Heart left ventricle (tissue), 16 donors: Measurements from ENCODE around the gene NTRK1. TPM values are rescaled to one million over a fixed set of nuclear protein-coding genes. Genes with fewer than 3 reads are reported as not detected.

ENCODE experiments used
- ATAC-seq, 4 donors: fragments of 200-7000 bp; cut with Tn5 transposase; one replicate each; pipeline ENCODE4 v1.9.1; 2020 to 2022; ENCODE audit warnings: moderate library complexity in 4 of 4, mild to moderate bottlenecking in 3 of 4, moderate number of reproducible peaks in 1 of 4
- DNase-seq, 5 donors: peaks; one replicate each; pipeline ENCODE4 v3.0.0-alpha.2; 2020
- H3K27ac ChIP-seq, 12 donors: fragments of 200-600 bp; sonication (generic) in 4 of 12; one replicate each; pipeline versions ENCODE4 v1.5.0 to v1.8.0; 2016 to 2022; ENCODE audit warnings: mild to moderate bottlenecking in 2 of 12
- H3K27me3 ChIP-seq, 9 donors: fragments of 200-600 bp; sonication (generic) in 2 of 9; one replicate each; pipeline versions ENCODE4 v1.5.1 to v1.8.0; 2016 to 2022; ENCODE audit warnings: mild to moderate bottlenecking in 3 of 9
- H3K36me3 ChIP-seq, 9 donors: fragments of 200-600 bp; sonication (generic) in 2 of 9; one replicate each; pipeline versions ENCODE4 v1.5.0 to v1.8.0; 2018 to 2022; ENCODE audit warnings: mild to moderate bottlenecking in 2 of 9
- H3K4me1 ChIP-seq, 12 donors: fragments of 200-600 bp; sonication (generic) in 4 of 12; one replicate each; pipeline versions ENCODE4 v1.5.0 to v1.8.0; 2016 to 2022; ENCODE audit warnings: mild to moderate bottlenecking in 3 of 12
- H3K4me3 ChIP-seq, 12 donors: fragments of 200-600 bp; sonication (generic) in 4 of 12; one replicate each; pipeline versions ENCODE4 v1.5.0 to v1.8.0; 2017 to 2022; ENCODE audit warnings: mild to moderate bottlenecking in 9 of 12, moderate library complexity in 4 of 12
- H3K9me3 ChIP-seq, 12 donors: fragments of 200-600 bp; sonication (generic) in 4 of 12; one replicate each; pipeline versions ENCODE4 v1.5.0 to v1.8.0; 2016 to 2022; ENCODE audit warnings: mild to moderate bottlenecking in 1 of 12
- CTCF ChIP-seq, 12 donors: fragments of 200-600 bp; sonication (generic) in 4 of 12; IDR thresholded peaks; one replicate each; pipeline versions ENCODE4 v1.5.0 to v1.8.0; 2018 to 2022; ENCODE audit warnings: antibody characterized with exemption in 12 of 12, mild to moderate bottlenecking in 5 of 12
- POLR2A ChIP-seq, 2 donors: fragments of 450-650 bp; IDR thresholded peaks; one replicate each; pipeline ENCODE4 v1.6.1; 2017; ENCODE audit warnings: antibody characterized with exemption in 2 of 2, mild to moderate bottlenecking in 2 of 2, moderate library complexity in 2 of 2
- WGBS, 4 donors: extraction: QIAGEN DNeasy Blood & Tissue Kit in 2 of 4; methylation state at CpG; one replicate each; pipeline versions ENCODE4 v1.1.5 to v1.1.7; 2013 to 2018; 5-methylcytosine and 5-hydroxymethylcytosine counted together
- intact Hi-C, 10 donors: fragments of 100-400 bp; cut with DNase I; formaldehyde crosslinking; loops; one replicate each; pipeline versions ENCODE4 v1.11.1 to v1.14.2; 2022
- polyA plus RNA-seq, 2 donors: library from polyadenylated mRNA; stranded (reverse); fragments of 200-250 nt; gene quantifications; one replicate each; pipeline ENCODE4 v1.2.3, GENCODE V29; 2013
- total RNA-seq, 9 donors: library from RNA; depleted of rRNA in 2 of 9; stranded (reverse); fragments of >200 nt in 2 of 9; fragmentation: NEBNext Ultra II Directional in 3 of 9; extraction: Animal tissue kit (Norgen Biotek cat#: 25700) in 3 of 9; gene quantifications; one replicate each; pipeline versions ENCODE4 v1.1.0 to v1.2.4, GENCODE V29; 2016 to 2023
- donor health status: ischemic (EF 13 %, LVEDD 7.1; RV severe dilation, severe dysfunction).
- donor health status: healthy with polysubstance abuse.
- donor health status: DM: no; HTN: yes; CAD: no.
- donor health status: DM: no; HTN: no; CAD: no.
- donor health status: ischemic (EF 25% LVEDD 6.9; RV normal size, moderate dysfunction).
- donor health status: ischemic (EF 25% LVEDD 5.7; RV mildly dilated, moderate dysfunction).
- donor health status: healthy.
- donor health status: DM: yes; HTN: yes; CAD: no.
- donor health status: ischemic (EF 35%, LVEDD 5.7; RV mildly dilated, moderate dysfunction).
- donor health status: nonischemic (EF 11% LVEDD 7.7; RV severe dilation, severe dysfunction).
- donor health status: DM: yes; HTN: yes; CAD: no.
- donor health status: PGD.
- donor health status: ischemic (EF 29% LVEDD 5.4; RV normal size, mild dysfunction).
- donor health status: nonischemic (EF 23%, LVEDD 6.1; RV moderate dilation, normal function).

NTRK1 gene
- total and polyA plus RNA-seq, 11 donors = 0.22 to 1.6 (median 1.1) TPM

- peak overlapping the region in 2 of 12 donors; percentile 85 to 90 for H3K27ac ChIP-seq
- WGBS, 4 donors = 53 to 57% (median 55%) methylated on average over 10 of the region's 10 CpGs
- peaks cover 0 to 9% (median 0%) of the 10 kb centered on the region in 9 donors for H3K36me3 ChIP-seq
Observed at GRCh38 chr1:156813298-156813697, 47.4 kb upstream of the NTRK1 start.

GRCh38 chr1:156813750-156814570 is 46.7 kb upstream of the NTRK1 start:
- peaks cover 5 to 37% (median 18%) of the 10 kb centered on the region in 12 donors for H3K4me1 ChIP-seq
- peak overlapping the region in 8 of 12 donors; percentile 60 to 90 (median 80) for H3K27ac ChIP-seq
- 12 to 38% (median 16%) methylated on average over 21 to 60 of the region's 60 CpGs for WGBS, 4 donors
- no peaks in the 10 kb centered on the region for H3K9me3 ChIP-seq
- H3K36me3 ChIP-seq = peaks cover 0 to 9% (median 0%) of the 10 kb centered on the region in 9 donors
- ATAC-seq = peak; percentile 33 to 72 (median 70)
- TF ChIP-seq POLR2A (IDR thresholded peaks at IDR 0.05) = no peak
- TF ChIP-seq CTCF (IDR thresholded peaks at IDR 0.05) = peak; percentile 37 to 73 (median 56)
- H3K27me3 ChIP-seq = peaks cover 0 to 8% (median 0%) of the 10 kb centered on the region in 9 donors
- DNase-seq = peak; percentile 54 to 84 (median 72)
- intact Hi-C loops = no loop called here
- peak overlapping the region; percentile 14 to 60 (median 48) for H3K4me3 ChIP-seq

More at GRCh38 chr1:156813298-156813697, 47.4 kb upstream of the NTRK1 start:
- Histone ChIP-seq H3K4me1 (peaks cover 5 to 37% (median 18%) of the 10 kb centered on the region in 12 donors), H3K9me3 (no peaks in the 10 kb centered on the region), H3K4me3 (peak overlapping the region; percentile 14 to 60 (median 48)), H3K27me3 (peaks cover 0 to 8% (median 0%) of the 10 kb centered on the region in 9 donors)
- intact Hi-C loops = no loop called here
- DNase-seq (no peak), ATAC-seq (no peak)
- TF ChIP-seq CTCF (IDR thresholded peaks at IDR 0.05) = no peak
- no peak for TF ChIP-seq POLR2A (IDR thresholded peaks at IDR 0.05)

GRCh38 chr1:156814571-156815260 is 45.9 kb upstream of the NTRK1 start:
- intact Hi-C loops = no loop called here
- Histone ChIP-seq H3K27ac (peak overlapping the region in 10 of 12 donors; percentile 57 to 90 (median 78)), H3K36me3 (peaks cover 0 to 9% (median 0%) of the 10 kb centered on the region in 9 donors), H3K9me3 (no peaks in the 10 kb centered on the region), H3K4me1 (peaks cover 5 to 37% (median 18%) of the 10 kb centered on the region in 12 donors), H3K4me3 (peak overlapping the region in 8 of 12 donors; percentile 48 to 60 (median 50)), H3K27me3 (peaks cover 0 to 8% (median 0%) of the 10 kb centered on the region in 9 donors)
- ATAC-seq (peak in 2 of 4 donors; percentile 7 to 25), DNase-seq (peak in 2 of 5 donors; percentile 38 to 51)
- TF ChIP-seq CTCF (IDR thresholded peaks at IDR 0.05) (no peak), POLR2A (IDR thresholded peaks at IDR 0.05) (no peak)
- 76 to 83% (median 81%) methylated on average over 7 of the region's 7 CpGs for WGBS, 4 donors
